Stimulated activated CD8-positive, alpha-beta memory T cell treated with anti-CD3 and anti-CD28 coated beads, Interleukin-4, amount 100 ng/mL, for 1 hour (primary cell): ENCODE measurements around the gene CABCOCO1.

Source experiments
- DNase-seq, 2 donors: peaks; one replicate each; pipeline ENCODE4 v3.0.0-alpha.2; 2020; ENCODE audit warnings: low read depth in 2 of 2, low spot score in 1 of 2

Gene CABCOCO1, protein sequence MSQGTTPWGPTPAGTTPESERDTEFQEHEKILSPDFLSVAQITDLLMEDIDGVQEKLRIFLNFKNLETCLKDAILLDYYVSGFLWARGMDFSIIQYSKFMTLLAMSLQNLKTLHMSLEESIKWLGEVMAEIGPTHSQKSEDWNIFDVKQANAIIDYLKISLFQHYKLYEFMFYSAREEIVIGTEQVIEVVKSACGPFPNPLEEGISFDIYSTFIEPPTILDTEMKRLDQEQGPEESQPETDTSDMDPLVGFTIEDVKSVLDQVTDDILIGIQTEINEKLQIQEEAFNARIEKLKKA

GRCh38 chr10:61662794-61663259, at the start of gene CABCOCO1:
TSS of gene CABCOCO1 (plus strand) at chr10:61662929. CDS start at chr10:61662973, 44 bp downstream.
- DNase-seq, result no peak

- DNase-seq, result no peak
These were observed 49.1 kb upstream of the CABCOCO1 start for GRCh38 chr10:61613665-61614064.

DNA sequence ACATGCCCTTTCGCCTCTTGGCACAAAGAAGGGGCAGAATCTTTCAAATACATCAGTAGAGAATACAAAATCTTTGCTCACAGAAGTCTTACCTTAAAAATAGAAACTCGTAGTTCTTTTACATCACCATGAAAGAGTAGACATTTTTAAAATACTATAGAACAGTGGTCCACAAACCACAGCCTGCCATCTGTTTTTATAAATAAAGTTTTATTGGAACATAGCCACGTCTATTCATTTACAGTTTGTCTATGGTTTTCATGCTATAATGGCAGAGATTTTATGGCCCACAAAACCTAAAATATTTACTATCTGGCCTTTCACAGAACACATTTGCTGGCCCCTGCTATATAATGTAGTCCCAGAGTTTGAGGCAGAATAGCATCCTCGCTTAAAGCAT, 46.1 kb upstream of the CABCOCO1 start:
- DNase-seq, result no peak

- no peak for DNase-seq
These were observed 45.5 kb upstream of the CABCOCO1 start for GRCh38 chr10:61617180-61617579.

DNA sequence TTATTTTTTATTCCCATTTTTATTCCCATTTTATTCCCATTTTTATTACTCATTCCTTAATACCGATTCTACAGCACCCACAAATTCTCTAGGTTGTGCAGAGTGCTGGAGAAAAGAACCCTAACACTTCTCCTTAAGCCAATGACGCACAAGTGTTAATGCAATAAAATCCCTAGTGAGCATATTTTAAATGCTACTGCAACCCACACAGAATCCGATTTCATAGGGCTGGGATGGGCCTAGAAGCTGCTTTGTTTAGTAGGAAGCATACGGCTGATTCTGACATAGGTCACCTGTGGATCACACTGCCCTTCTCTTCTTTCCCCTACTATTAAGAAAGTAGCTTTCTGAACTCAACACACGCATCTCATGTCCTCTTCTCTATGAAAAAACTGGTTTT, 45.1 kb upstream of the CABCOCO1 start:
- DNase-seq, result no peak

GRCh38 chr10:61618388-61618961, 44.3 kb upstream of the CABCOCO1 start:
- no peak for DNase-seq

GRCh38 chr10:61620506-61620905, 42.2 kb upstream of the CABCOCO1 start:
- DNase-seq, result no peak

DNA sequence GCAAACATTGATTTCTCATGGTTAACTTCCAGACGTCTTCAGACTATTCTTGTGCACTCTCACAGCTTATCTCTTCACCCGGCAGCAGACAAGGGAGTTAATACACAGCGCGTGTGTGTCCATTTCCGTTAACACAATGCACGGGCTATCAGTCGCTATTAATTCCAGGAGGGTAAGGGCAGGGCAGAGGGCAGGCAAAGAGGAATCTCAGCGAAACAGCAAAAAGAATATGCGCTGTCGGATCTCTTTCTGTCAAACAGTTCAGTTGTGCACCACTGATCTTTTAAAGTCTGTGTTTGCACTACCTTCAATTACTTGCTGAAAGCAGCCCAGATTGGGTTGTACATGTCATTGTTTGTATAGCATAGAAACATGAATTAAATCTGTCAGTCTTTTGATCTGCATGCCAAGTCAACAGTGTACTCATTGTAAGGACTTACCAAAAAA, 41.1 kb upstream of the CABCOCO1 start:
- DNase-seq, result no peak

DNA sequence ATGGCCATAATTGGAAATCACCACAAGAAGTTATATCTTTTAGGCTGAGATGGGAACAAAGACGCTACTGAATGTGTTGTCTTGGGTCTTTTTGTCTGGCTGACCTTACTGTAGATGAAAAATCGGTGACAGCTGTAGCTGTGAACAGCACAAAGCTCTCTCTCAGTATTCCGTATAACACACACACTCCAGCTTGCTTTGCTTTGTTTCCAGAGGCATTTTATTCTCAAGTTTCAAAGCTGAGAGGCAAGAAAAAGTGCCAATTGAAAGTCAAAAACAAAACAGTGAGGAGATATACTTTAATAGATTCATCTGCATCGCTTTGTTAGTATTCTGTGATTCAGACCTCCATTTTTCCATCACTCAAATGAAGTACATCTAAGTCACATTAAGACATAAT, 39.6 kb upstream of the CABCOCO1 start:
- no peak for DNase-seq

DNA sequence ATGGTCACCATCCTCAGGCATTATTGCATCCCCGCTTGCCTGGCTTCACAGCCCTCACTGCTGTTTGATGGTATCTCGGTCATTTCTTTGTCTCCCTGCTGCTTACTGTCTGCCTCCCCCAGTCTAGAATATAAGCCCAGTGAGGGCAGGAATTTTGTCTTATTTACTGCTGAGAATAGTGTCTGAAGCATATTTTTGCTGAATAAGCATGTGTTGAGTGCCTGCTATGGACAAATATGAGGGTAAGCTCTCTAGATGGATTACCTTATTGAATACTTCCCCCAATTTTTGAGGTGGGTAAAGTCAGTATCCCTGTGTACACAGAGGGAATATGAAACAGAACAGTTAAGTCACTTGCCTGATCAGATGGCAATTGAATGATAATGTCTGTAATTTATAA, 36.5 kb upstream of the CABCOCO1 start:
- no peak for DNase-seq

- DNase-seq, result no peak
These were observed 35.5 kb upstream of the CABCOCO1 start for GRCh38 chr10:61627266-61627665.

DNA sequence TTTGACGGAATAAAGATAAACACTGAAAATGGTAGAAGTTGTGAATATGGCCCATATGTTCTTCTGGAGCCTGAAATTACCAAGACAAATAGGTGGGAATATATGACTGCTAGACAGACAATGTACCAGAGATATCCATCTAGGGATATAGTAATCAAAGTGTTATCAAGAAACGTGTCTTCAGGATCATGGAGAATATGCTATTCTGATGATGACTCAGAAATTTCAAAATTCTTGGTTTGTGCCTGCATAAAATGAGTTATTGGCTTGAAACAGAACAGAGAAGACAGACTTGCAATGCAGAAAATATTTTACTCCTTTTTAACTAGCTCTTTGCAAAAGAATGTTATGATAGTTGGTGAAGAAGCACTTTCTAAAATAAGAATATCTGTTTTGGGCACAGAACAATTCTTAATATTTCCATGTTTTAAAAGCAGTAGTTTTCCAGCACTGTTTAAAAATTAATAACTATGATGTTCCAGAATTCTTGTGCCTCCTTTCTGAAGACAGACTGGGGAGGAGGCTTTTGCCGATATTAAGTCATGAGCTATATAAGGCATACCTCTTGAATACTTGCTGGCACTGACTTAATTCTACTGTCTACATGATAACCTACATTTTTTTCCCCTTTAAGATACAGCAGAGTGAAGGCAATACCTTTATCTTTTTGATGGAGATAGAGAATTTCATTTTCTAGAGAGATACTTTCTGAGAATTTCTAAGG, 34.4 kb upstream of the CABCOCO1 start:
- DNase-seq, result no peak

GRCh38 chr10:61628875-61629513, 33.7 kb upstream of the CABCOCO1 start:
- no peak for DNase-seq

GRCh38 chr10:61629576-61629975, 33.2 kb upstream of the CABCOCO1 start:
- no peak for DNase-seq

DNA sequence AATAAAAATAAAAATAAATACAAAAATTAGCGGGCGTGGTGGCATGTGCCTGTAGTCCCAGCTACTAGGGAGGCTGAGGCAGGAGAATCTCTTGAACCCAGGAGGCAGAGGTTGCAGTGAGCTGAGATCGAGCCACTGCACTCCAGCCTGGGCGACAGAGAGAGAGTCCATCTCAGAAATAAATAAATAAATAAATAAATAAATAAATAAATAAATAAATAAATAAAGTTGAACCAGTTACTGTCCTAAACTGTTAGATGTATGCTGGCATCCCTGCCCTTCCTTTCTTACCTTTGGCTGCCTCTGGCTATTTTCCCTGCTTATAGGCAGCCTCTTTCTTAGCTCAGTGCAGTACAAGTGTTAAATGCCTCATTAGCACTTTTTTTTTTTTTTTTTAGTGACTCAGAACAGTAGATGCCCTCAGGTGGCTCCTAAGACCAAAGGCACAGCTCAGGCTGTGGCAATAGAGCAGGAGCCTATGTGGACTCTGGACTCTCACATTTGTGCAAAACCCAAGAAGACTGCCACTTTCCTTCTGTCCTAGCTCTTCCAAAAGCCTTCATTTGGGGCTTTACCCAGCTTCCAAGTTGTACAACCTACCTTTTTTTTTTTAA, 30.6 kb upstream of the CABCOCO1 start:
- DNase-seq, result no peak

- DNase-seq, result no peak
These were observed 29.1 kb upstream of the CABCOCO1 start for GRCh38 chr10:61633665-61634064.

- DNase-seq, result no peak
These were observed 28.0 kb upstream of the CABCOCO1 start for GRCh38 chr10:61634746-61635145.

DNA sequence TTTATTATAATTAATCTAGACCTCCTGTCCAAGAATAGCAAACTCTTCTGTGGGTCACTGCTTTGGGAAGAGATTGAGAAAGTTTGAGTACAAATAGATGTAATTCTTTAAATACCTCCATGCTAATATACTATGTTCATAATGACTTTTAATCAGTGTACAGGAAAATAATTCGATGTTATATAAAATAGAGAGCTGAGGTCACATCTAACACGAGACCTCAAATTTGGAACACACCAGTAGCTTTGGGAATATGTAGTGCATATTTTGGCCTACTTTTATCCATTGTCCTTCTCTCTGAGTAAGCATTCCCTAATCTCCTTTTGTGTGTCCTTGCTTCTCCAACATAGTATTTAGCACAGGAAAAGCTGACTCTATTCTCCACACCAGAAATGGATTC, 27.3 kb upstream of the CABCOCO1 start:
- no peak for DNase-seq

- no peak for DNase-seq
These were observed 26.8 kb upstream of the CABCOCO1 start for GRCh38 chr10:61635932-61636331.

DNA sequence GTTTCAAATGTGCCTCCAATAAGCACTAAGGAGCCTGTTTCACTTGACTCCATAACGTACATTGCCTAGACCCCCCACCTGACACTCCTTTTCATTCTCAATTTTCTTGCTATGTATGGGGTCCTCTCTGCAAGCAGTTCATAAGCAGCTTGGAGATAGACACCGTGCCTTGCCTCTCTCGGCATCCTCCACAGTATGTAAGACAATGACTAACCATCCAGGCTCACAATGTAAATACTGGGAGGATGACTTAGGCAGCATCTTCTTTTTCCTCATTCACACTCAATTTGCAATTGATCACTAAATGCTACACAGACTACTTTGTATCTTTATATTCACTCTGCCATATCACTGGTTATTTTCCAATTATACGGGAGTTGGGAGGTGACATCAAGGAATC, 22.8 kb upstream of the CABCOCO1 start:
- no peak for DNase-seq

GRCh38 chr10:61640856-61641255, 21.9 kb upstream of the CABCOCO1 start:
- no peak for DNase-seq
